GM11168 (cell line): ENCODE results near the gene NTN5.
"Not testable (repeated sequence)": the region's sequence is repeated elsewhere in the genome, so short reads cannot be mapped to it uniquely, and the experiment has no call there.

Experiments used
- in situ Hi-C: fragments of 300-500 bp; cut with MboI; formaldehyde crosslinking; loops from one replicate; pipeline ENCODE4 v1.12.0; 2022; ENCODE audit warnings: low sequenced_read_pairs; ENCODE audit not compliant: unreplicated experiment

Gene NTN5

GRCh38 chr19:48672994-48673393 is at the start of gene NTN5:
Gene NTN5 (minus strand): TSS chr19:48673017. CDS start chr19:48670986, 2,031 bp downstream.
- in situ Hi-C loops, result no loop called here

- in situ Hi-C loops, result no loop called here
Measured at GRCh38 chr19:48722196-48722708, 49.4 kb upstream of the NTN5 start.

- in situ Hi-C loops, result no loop called here
Measured at GRCh38 chr19:48720613-48721296, 47.9 kb upstream of the NTN5 start.

GRCh38 chr19:48720251-48720612 is 47.4 kb upstream of the NTN5 start:
- in situ Hi-C loops, result no loop called here

GRCh38 chr19:48719263-48720171 is 46.7 kb upstream of the NTN5 start, which contains the start of gene MAMSTR:
Gene MAMSTR (minus strand): TSS chr19:48719725. CDS start chr19:48719031, 694 bp downstream.
- in situ Hi-C loops, result no loop called here

- in situ Hi-C loops, result no loop called here
Measured at GRCh38 chr19:48718711-48719231, 46.0 kb upstream of the NTN5 start.

- in situ Hi-C loops, result not testable (repeated sequence)
Measured at GRCh38 chr19:48718106-48718505, 45.3 kb upstream of the NTN5 start.

- in situ Hi-C loops, result no loop called here
Measured at GRCh38 chr19:48716562-48717291, 43.9 kb upstream of the NTN5 start.

- in situ Hi-C loops, result no loop called here
Measured at GRCh38 chr19:48715681-48716171, 42.9 kb upstream of the NTN5 start.

GRCh38 chr19:48714759-48715675 is 42.2 kb upstream of the NTN5 start:
- in situ Hi-C loops, result no loop called here

GRCh38 chr19:48713864-48714755 is 41.3 kb upstream of the NTN5 start:
- in situ Hi-C loops, result no loop called here

- in situ Hi-C loops, result no loop called here
Measured at GRCh38 chr19:48713041-48713863, 40.4 kb upstream of the NTN5 start.

- in situ Hi-C loops, result no loop called here
Measured at GRCh38 chr19:48711106-48711662, 38.4 kb upstream of the NTN5 start.

- in situ Hi-C loops, result no loop called here
Measured at GRCh38 chr19:48708471-48708870, 35.7 kb upstream of the NTN5 start.

GRCh38 chr19:48705431-48705830 is 32.6 kb upstream of the NTN5 start:
- in situ Hi-C loops, result no loop called here

- in situ Hi-C loops, result no loop called here
Measured at GRCh38 chr19:48703316-48703715, 30.5 kb upstream of the NTN5 start.

GRCh38 chr19:48702701-48703100 is 29.9 kb upstream of the NTN5 start:
- in situ Hi-C loops, result no loop called here
